ENCODE results near the gene MCM5.
"Not testable (repeated sequence)": the region's sequence is repeated elsewhere in the genome, so short reads cannot be mapped to it uniquely, and the experiment has no call there.

Gene MCM5

GRCh38 chr22:35464399-35464798, 64.5 kb downstream of the MCM5 start:
- Histone ChIP-seq H3K27ac (no peak overlapping the region), H3K27me3 (no peaks in the 10 kb centered on the region), H3K9me3 (replicated peaks in 1 of 11) (peaks cover 0 to 9% (median 0%) of the 10 kb centered on the region in 11 experiments; a peak in 5 of 22 replicates), H4K20me1 (no peaks in the 10 kb centered on the region), H3K36me3 (peaks cover 0 to 5% (median 0%) of the 10 kb centered on the region in 11 experiments; a peak in 1 of 22 replicates), H3K9ac (no peak overlapping the region), H3K4me3 (no peak overlapping the region), H3K4me2 (peak overlapping the region in 7 of 11 experiments; percentile 29 to 56 (median 45); a peak in 11 of 22 replicates), H3K4me1 (peaks cover 11 to 44% (median 30%) of the 10 kb centered on the region in 10 experiments)
- TF ChIP-seq Cebpa-rat (IDR thresholded peaks at IDR 0.05): no peak

- no peak for TF ChIP-seq Cebpa-rat (IDR thresholded peaks at IDR 0.05)
- Histone ChIP-seq H3K27me3 (no peaks in the 10 kb centered on the region), H3K36me3 (peaks cover 0 to 7% (median 0%) of the 10 kb centered on the region in 11 experiments; a peak in 2 of 22 replicates), H3K9ac (no peak overlapping the region), H3K27ac (no peak overlapping the region), H3K9me3 (replicated peaks in 1 of 11) (peaks cover 0 to 9% (median under 1%) of the 10 kb centered on the region in 11 experiments; a peak in 5 of 22 replicates), H3K4me2 (peak overlapping the region in 3 of 11 experiments; percentile 45 to 56 (median 48); a peak in 3 of 22 replicates), H4K20me1 (no peaks in the 10 kb centered on the region), H3K4me3 (no peak overlapping the region), H3K4me1 (peaks cover 11 to 43% (median 30%) of the 10 kb centered on the region in 10 experiments)
These were observed 65.3 kb downstream of the MCM5 start for GRCh38 chr22:35465109-35465701.

DNA sequence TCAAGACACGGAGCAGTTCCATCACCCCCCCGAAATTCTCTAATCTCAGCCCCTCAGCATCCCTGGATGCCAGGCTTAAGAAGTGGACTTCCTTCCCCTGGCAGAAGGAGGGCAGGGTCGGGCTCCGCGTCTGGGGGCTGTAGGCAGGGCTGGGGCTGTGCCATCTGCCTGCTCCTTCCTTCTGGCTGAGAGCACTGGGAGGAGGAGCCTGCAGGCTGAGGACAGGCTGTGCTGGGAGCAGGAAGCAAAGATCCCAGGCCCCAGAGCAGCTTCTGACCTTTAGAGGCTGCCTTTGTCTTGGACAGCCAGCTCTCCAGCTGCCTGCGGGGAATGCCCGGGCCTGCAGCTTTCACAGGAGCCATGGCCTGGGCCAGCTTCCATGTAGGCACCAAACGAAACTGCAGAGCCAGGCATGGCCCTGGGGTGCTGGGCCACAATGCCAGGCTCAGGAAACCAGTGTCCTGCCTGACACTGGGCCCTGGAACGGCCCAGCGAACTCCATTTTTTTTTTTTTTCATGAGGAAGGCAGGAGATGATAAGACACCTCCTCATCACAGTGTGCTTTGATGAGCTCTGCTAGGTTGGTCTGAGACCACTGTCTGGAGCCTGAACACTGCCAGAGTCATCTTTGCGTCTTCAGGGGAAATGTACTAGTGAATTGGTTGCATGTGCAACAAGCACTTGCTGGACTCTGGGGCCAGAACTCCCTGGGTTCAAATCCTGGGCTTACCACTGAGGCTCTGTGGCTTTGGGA, 67.9 kb downstream of the MCM5 start:
- no peak for TF ChIP-seq Cebpa-rat (IDR thresholded peaks at IDR 0.05)
- peaks cover 14 to 32% (median 21%) of the 10 kb centered on the region in 11 experiments; a peak in 20 of 22 replicates for H3K9me3 ChIP-seq (replicated peaks in 1 of 11)
- H4K20me1 ChIP-seq: no peaks in the 10 kb centered on the region
- H3K4me1 ChIP-seq: peaks cover 0 to 21% (median 17%) of the 10 kb centered on the region in 10 experiments; a peak in 17 of 20 replicates
- peak overlapping the region in 2 of 11 experiments; percentile 2 to 18; a peak in 3 of 22 replicates for H3K4me2 ChIP-seq
- peak overlapping the region in 2 of 11 experiments; percentile 5 to 9; a peak in 2 of 22 replicates for H3K9ac ChIP-seq
- no peaks in the 10 kb centered on the region for H3K27me3 ChIP-seq
- no peak overlapping the region for H3K4me3 ChIP-seq
- H3K36me3 ChIP-seq: peaks cover 0 to 32% (median 8%) of the 10 kb centered on the region in 11 experiments; a peak in 7 of 22 replicates
- H3K27ac ChIP-seq: 0 out of 22 replicates have a peak overlapping the region, but pooled peaks of 2 of the 11 experiments have one; percentile 9 to 18

DNA sequence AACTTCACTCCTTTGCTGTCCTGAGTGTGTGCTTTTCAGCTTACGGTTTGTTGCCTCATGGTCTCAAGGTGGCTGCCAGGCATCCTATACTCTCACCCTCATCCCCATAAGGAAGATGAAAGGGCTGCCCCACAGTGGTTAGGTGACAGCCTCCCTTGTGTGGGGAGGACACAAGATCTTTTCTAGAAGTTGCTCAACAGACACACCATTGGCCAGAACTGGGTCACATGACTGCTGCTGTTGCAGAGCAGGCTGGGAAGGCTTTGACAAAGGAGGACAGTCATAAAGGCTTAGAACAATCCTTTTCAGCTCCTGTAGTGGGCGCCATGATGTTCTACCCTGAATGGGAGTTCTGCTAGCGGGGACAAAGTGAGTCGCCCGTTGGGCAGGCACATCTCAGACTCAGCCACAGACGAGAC, 71.0 kb downstream of the MCM5 start:
- Histone ChIP-seq H3K4me2 (no peak overlapping the region), H3K4me1 (peaks cover 1 to 23% (median 17%) of the 10 kb centered on the region in 10 experiments; a peak in 19 of 20 replicates), H3K9me3 (replicated peaks in 1 of 11) (peaks cover 14 to 23% (median 19%) of the 10 kb centered on the region in 11 experiments; a peak in 20 of 22 replicates), H3K9ac (no peak overlapping the region), H4K20me1 (no peaks in the 10 kb centered on the region), H3K36me3 (peaks cover 0 to 27% (median 8%) of the 10 kb centered on the region in 11 experiments; a peak in 7 of 22 replicates), H3K4me3 (no peak overlapping the region), H3K27ac (no peak overlapping the region), H3K27me3 (no peaks in the 10 kb centered on the region)
- TF ChIP-seq Cebpa-rat (IDR thresholded peaks at IDR 0.05): no peak

GRCh38 chr22:35471566-35471965, 71.6 kb downstream of the MCM5 start:
- not testable (repeated sequence) for H3K4me2 ChIP-seq, H3K27ac ChIP-seq, H3K27me3 ChIP-seq, H3K4me3 ChIP-seq, H4K20me1 ChIP-seq, H3K9ac ChIP-seq
- Histone ChIP-seq H3K36me3 (peaks cover 0 to 27% (median 8%) of the 10 kb centered on the region in 11 experiments; a peak in 7 of 22 replicates), H3K9me3 (replicated peaks in 1 of 11) (peaks cover 14 to 23% (median 19%) of the 10 kb centered on the region in 11 experiments; a peak in 20 of 22 replicates), H3K4me1 (peaks cover 8 to 30% (median 24%) of the 10 kb centered on the region in 10 experiments)

DNA sequence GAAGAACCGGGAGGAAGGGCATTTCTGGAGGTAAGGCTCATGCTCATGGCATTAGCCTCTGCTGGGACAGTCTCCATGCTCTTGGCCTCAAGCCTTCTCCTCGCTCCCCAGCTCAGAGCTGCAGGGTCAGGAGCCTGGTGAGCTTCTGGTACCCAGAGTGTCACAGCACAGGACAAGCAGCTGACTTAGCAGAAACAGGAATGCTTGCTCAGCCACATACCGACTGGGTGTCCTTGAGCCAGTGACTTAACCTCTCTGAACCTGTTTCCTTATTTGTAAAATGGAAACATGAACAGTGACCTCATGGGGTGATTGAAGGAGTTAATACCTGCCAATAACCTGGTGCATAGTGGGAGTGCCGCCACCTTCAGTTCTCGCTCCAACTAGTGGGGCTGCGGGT, 72.5 kb downstream of the MCM5 start:
- no peak overlapping the region for H3K9ac ChIP-seq
- peaks cover 17 to 39% (median 33%) of the 10 kb centered on the region in 10 experiments for H3K4me1 ChIP-seq
- H3K27ac ChIP-seq: no peak overlapping the region
- H4K20me1 ChIP-seq: peaks cover 0 to 8% (median 0%) of the 10 kb centered on the region in 11 experiments; a peak in 1 of 22 replicates
- peaks cover 0 to 27% (median 8%) of the 10 kb centered on the region in 11 experiments; a peak in 7 of 22 replicates for H3K36me3 ChIP-seq
- H3K4me3 ChIP-seq: no peak overlapping the region
- H3K4me2 ChIP-seq: no peak overlapping the region
- TF ChIP-seq Cebpa-rat (IDR thresholded peaks at IDR 0.05): no peak
- peaks cover 14 to 23% (median 19%) of the 10 kb centered on the region in 11 experiments; a peak in 20 of 22 replicates for H3K9me3 ChIP-seq (replicated peaks in 1 of 11)
- H3K27me3 ChIP-seq: peaks cover 0 to 8% (median 0%) of the 10 kb centered on the region in 11 experiments; a peak in 2 of 22 replicates

- Histone ChIP-seq H3K9me3 (replicated peaks in 1 of 11) (peaks cover 14 to 23% (median 19%) of the 10 kb centered on the region in 11 experiments; a peak in 20 of 22 replicates), H4K20me1 (peaks cover 0 to 16% (median 8%) of the 10 kb centered on the region in 11 experiments; a peak in 10 of 22 replicates), H3K27me3 (peaks cover 6 to 17% (median 8%) of the 10 kb centered on the region in 11 experiments; a peak in 16 of 22 replicates), H3K4me2 (no peak overlapping the region), H3K4me1 (peaks cover 31 to 42% (median 41%) of the 10 kb centered on the region in 10 experiments), H3K4me3 (no peak overlapping the region), H3K36me3 (peaks cover 0 to 27% (median 8%) of the 10 kb centered on the region in 11 experiments; a peak in 7 of 22 replicates), H3K27ac (no peak overlapping the region), H3K9ac (no peak overlapping the region)
- TF ChIP-seq Cebpa-rat (IDR thresholded peaks at IDR 0.05): no peak
These were observed 74.0 kb downstream of the MCM5 start for GRCh38 chr22:35473971-35474370.
